ENCODE measurements around the gene ZBTB40. TPM values are rescaled to one million over a fixed set of nuclear protein-coding genes. Genes with fewer than 3 reads are reported as not detected.

Gene ZBTB40
- total RNA-seq, 2 experiments from 2014 or later: 17.2 to 19.0 TPM

GRCh38 chr1:22576617-22577016, 125.0 kb downstream of the ZBTB40 start:
- DNase-seq (no peak), ATAC-seq (no peak)
- H3K4me1 Mint-ChIP-seq: no peaks in the 10 kb centered on the region
- peaks cover 3% of the 10 kb centered on the region for H3K36me3 Mint-ChIP-seq
- CTCF ChIA-PET: no interaction called here
- H3K27me3 Mint-ChIP-seq: no peaks in the 10 kb centered on the region
- peaks cover 21% of the 10 kb centered on the region for H3K9me3 Mint-ChIP-seq (ENCODE audit: low read depth)
- no peak overlapping the region for H3K4me3 Mint-ChIP-seq
- H3K27ac Mint-ChIP-seq: no peak overlapping the region

- peaks cover 3% of the 10 kb centered on the region for H3K36me3 Mint-ChIP-seq
- H3K9me3 Mint-ChIP-seq (ENCODE audit: low read depth): peaks cover 21% of the 10 kb centered on the region
- H3K27me3 Mint-ChIP-seq: no peaks in the 10 kb centered on the region
- no peak overlapping the region for H3K27ac Mint-ChIP-seq
- H3K4me1 Mint-ChIP-seq: no peaks in the 10 kb centered on the region
- CTCF ChIA-PET: no interaction called here
- H3K4me3 Mint-ChIP-seq: no peak overlapping the region
- ATAC-seq (no peak), DNase-seq (no peak)
These were observed 127.2 kb downstream of the ZBTB40 start for GRCh38 chr1:22578732-22579361.

- no peak overlapping the region for H3K27ac Mint-ChIP-seq
- H3K27me3 Mint-ChIP-seq: no peaks in the 10 kb centered on the region
- no peak for DNase-seq
- peaks cover 3% of the 10 kb centered on the region for H3K36me3 Mint-ChIP-seq
- no peak for ATAC-seq
- H3K9me3 Mint-ChIP-seq (ENCODE audit: low read depth): peaks cover 21% of the 10 kb centered on the region
- no peak overlapping the region for H3K4me3 Mint-ChIP-seq
- CTCF ChIA-PET: interaction anchor here (0.9 kb wide), 1 partner anchor 62 kb away, joined by 3 read pairs; no protein-coding TSS in a partner anchor
- H3K4me1 Mint-ChIP-seq: no peaks in the 10 kb centered on the region
These were observed 128.0 kb downstream of the ZBTB40 start for GRCh38 chr1:22579541-22580155.

Other genes starting within 250 kb of the ZBTB40 start
- gene EPHA8, start 111.6 kb downstream of the ZBTB40 start, total RNA-seq: not detected
- gene C1QA, start 184.8 kb downstream of the ZBTB40 start, total RNA-seq: not detected
- not detected for gene C1QC, start 191.8 kb downstream of the ZBTB40 start, total RNA-seq
- gene C1QB, start 201.4 kb downstream of the ZBTB40 start, total RNA-seq: not detected